ENCODE measurements around the gene TMTC1. TPM values are rescaled to one million over a fixed set of nuclear protein-coding genes. Genes with fewer than 3 reads are reported as not detected.

Gene TMTC1
- total RNA-seq, 2 donors from 2014 or later: 3.3 to 6.3 TPM

DNA sequence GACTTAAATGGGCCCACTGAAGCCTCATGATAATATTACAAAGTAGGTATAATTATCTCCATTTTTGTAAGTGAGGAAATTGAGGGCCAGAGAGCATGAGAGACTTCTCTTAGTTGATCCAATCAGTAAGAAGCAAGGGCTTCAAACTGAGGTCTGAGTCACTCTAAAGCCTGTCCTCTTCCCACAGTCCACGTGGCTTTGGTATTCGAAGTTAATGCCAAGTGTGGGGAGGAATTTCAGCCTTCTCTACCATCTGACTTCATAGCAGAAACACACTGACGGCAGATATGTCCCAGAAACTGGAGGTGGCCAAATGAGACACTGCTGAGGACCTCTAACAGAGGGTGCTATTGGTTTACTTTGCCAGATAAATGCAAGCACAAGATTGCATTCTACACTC lies 171.8 kb downstream of the TMTC1 start:
- DNase-seq: no peak
- intact Hi-C loops (cut with DNase I): no loop called here
- Histone ChIP-seq H3K9ac (ENCODE audit: low read depth in 2 of 2, low read length in 2 of 2) (no peak overlapping the region), H3K9me3 (no peaks in the 10 kb centered on the region), H3K36me3 (no peaks in the 10 kb centered on the region), H3K4me1 (no peaks in the 10 kb centered on the region), H3K4me3 (no peak overlapping the region), H3K27me3 (no peaks in the 10 kb centered on the region), H3K27ac (no peak overlapping the region)
- TF ChIP-seq, protein P1, sequence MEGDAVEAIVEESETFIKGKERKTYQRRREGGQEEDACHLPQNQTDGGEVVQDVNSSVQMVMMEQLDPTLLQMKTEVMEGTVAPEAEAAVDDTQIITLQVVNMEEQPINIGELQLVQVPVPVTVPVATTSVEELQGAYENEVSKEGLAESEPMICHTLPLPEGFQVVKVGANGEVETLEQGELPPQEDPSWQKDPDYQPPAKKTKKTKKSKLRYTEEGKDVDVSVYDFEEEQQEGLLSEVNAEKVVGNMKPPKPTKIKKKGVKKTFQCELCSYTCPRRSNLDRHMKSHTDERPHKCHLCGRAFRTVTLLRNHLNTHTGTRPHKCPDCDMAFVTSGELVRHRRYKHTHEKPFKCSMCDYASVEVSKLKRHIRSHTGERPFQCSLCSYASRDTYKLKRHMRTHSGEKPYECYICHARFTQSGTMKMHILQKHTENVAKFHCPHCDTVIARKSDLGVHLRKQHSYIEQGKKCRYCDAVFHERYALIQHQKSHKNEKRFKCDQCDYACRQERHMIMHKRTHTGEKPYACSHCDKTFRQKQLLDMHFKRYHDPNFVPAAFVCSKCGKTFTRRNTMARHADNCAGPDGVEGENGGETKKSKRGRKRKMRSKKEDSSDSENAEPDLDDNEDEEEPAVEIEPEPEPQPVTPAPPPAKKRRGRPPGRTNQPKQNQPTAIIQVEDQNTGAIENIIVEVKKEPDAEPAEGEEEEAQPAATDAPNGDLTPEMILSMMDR (IDR thresholded peaks at IDR 0.05): no peak

- no peaks in the 10 kb centered on the region for H3K4me1 ChIP-seq
- no peak overlapping the region for H3K27ac ChIP-seq
- no peak overlapping the region for H3K9ac ChIP-seq (ENCODE audit: low read depth in 2 of 2, low read length in 2 of 2)
- intact Hi-C loops (cut with DNase I): no loop called here
- H3K4me3 ChIP-seq: no peak overlapping the region
- no peaks in the 10 kb centered on the region for H3K9me3 ChIP-seq
- H3K36me3 ChIP-seq: no peaks in the 10 kb centered on the region
- H3K27me3 ChIP-seq: no peaks in the 10 kb centered on the region
- TF ChIP-seq, protein P1 (IDR thresholded peaks at IDR 0.05): no peak
- DNase-seq: no peak
These were observed 173.1 kb downstream of the TMTC1 start for GRCh38 chr12:29610473-29611170.

GRCh38 chr12:29609431-29610215 lies 174.1 kb downstream of the TMTC1 start:
- Histone ChIP-seq H3K27ac (no peak overlapping the region), H3K9ac (ENCODE audit: low read depth in 2 of 2, low read length in 2 of 2) (no peak overlapping the region)

DNA sequence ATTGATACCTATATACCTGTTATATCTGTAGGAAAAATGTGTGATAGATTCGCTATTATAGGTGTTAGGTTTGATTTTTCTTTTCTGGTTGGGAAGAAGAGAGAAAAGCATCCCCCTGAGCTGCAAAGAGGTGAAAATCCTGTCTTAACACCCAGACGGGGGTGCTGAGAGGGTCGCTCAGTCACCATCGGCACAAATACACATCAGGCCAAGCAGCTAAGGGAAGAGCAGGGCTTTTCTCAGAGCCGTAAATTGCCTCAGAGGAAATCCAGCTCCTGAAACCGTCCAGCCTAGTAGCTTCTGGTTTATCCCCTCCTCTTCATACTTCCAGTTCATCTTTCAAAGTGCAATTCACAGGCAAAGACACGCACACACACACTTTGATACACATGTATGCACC lies 175.2 kb downstream of the TMTC1 start:
- Histone ChIP-seq H3K9me3 (no peaks in the 10 kb centered on the region), H3K9ac (ENCODE audit: low read depth in 2 of 2, low read length in 2 of 2) (no peak overlapping the region), H3K27ac (no peak overlapping the region), H3K36me3 (no peaks in the 10 kb centered on the region), H3K4me1 (no peaks in the 10 kb centered on the region), H3K27me3 (no peaks in the 10 kb centered on the region), H3K4me3 (no peak overlapping the region)
- TF ChIP-seq, protein P1 (IDR thresholded peaks at IDR 0.05): no peak
- no peak for DNase-seq
- intact Hi-C loops (cut with DNase I): no loop called here

More at GRCh38 chr12:29609431-29610215, 174.1 kb downstream of the TMTC1 start:
- no peaks in the 10 kb centered on the region for H3K36me3 ChIP-seq
- no peak overlapping the region for H3K4me3 ChIP-seq
- no peaks in the 10 kb centered on the region for H3K4me1 ChIP-seq
- intact Hi-C loops (cut with DNase I): no loop called here
- no peak for DNase-seq
- no peaks in the 10 kb centered on the region for H3K27me3 ChIP-seq
- TF ChIP-seq, protein P1 (IDR thresholded peaks at IDR 0.05): no peak
- H3K9me3 ChIP-seq: no peaks in the 10 kb centered on the region

DNA sequence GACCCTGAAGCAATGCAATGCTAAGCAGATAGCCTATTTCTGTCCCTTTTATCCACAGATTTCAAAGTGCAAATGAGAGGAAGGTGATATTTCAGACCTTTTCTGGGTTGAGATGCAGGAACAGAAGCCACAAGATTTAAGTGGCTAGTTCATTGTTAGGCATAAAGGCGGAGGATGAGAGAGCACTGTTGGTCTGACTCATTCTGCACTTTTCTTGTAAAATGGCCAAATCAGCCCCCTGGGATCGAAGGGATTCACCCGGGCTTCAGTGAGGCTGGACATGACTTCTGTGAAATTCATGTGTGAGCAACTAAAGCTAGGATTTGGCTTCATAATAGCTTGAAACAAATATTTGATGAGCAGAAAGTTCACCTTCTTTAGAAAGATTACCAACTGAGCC lies 184.4 kb downstream of the TMTC1 start:
- Histone ChIP-seq H3K27ac (no peak overlapping the region), H3K4me3 (no peak overlapping the region), H3K36me3 (no peaks in the 10 kb centered on the region), H3K4me1 (no peaks in the 10 kb centered on the region), H3K9ac (ENCODE audit: low read depth in 2 of 2, low read length in 2 of 2) (no peak overlapping the region), H3K9me3 (no peaks in the 10 kb centered on the region), H3K27me3 (no peaks in the 10 kb centered on the region)
- TF ChIP-seq, protein P1 (IDR thresholded peaks at IDR 0.05): no peak
- no peak for DNase-seq
- intact Hi-C loops (cut with DNase I): no loop called here
